GM19043 (cell line): ENCODE measurements around the gene FAM151A.

Source experiments
- ATAC-seq: cut with Tn5 transposase; IDR thresholded peaks from one replicate; pipeline ENCODE4 v1.9.1; 2021; ENCODE audit warnings: low read depth; ENCODE audit not compliant: unreplicated experiment

Gene FAM151A

DNA sequence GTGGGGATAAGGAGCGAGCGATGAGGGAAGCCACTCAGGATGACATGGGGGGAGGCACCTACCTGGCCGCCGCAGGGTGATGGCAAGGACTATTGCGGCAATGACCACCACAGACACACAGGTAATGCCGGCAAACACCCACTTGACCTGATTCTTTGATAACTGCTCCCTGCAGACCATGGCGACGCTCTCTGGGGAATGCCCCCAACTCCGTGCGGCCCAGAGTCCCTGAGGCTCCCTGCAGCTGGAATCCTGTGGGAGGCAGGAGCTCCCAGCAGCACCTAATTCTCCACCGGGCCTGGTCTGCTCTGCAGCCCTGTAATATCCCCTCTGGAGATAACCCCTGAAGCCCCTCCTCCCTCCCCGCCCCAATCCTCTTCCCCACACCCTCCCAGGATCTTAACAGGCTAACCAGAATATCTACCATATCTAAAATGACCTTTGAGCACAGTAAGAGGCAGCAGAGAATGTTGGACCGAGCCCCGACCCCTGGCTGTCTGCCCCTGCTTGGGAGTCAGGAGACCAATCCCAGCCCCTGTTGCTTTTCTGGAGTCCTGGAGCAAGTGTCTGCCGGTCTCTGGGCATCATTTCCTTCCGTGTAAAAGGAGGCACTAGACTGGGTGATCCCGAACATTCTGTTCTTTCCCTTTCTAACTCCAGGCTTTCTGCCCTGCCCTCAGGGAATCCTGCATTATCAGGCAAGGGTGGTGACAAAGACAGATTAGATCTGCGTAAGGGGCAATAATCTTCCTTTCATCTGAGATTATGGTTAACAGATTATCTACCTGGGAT is at the start of gene FAM151A:
TSS of gene FAM151A (minus strand) at position 310 of the 792 bp plus-strand sequence. CDS start at position 180, 130 bp downstream.
- no peak for ATAC-seq

DNA sequence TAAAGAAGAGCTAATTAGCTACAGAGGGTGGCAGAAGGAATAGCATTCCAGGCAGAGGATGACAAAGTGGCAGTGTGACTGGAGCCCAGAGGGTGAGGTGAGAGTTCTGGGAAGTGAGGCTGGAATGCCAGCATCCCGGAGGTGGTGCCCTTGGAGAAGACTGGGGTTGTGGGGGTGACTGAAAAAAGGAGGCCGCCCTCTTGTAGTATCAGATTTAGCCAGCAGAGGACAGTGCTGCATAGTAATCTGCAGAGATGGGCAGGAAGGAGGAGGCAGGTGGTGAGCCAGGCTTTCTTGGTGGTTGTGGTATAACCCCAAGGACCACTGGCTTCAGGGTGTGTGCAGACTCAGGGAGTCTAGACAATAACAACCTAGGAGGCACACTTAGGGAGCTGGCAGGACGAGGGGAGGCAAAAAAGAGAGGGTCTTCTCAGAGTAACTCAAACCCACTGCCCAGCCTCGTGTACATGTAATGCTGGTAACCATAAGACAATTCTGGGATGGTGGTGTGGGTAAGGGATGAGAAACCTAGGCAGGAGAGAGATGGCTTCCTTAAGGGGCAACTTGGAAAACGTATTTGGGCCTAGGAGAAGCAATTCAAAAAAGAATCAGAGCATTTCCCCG is 48.8 kb upstream of the FAM151A start:
- no peak for ATAC-seq

- ATAC-seq: no peak
These were observed 45.2 kb upstream of the FAM151A start for GRCh38 chr1:54668567-54668966.

DNA sequence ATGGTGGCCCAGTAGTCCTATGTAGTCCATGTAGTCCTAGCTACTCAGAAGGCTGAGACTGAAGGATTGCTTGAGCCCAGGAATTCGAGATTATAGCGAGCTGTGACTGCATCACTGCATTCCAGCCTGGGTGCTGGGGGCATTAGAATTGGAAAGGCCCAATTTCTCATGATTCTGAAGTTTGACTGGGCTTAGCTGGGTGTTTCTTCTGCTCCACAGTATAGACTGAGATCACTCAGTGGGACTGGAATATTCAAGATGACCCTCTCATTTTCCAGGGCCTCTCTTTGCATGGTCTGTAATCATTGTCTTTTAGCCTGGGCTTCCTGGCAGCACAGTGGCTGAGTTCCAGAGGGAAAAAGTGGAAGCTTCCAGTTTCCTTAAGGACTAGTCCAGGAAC is 44.5 kb upstream of the FAM151A start:
- ATAC-seq: no peak

GRCh38 chr1:54666333-54666732 is 43.0 kb upstream of the FAM151A start:
- no peak for ATAC-seq

DNA sequence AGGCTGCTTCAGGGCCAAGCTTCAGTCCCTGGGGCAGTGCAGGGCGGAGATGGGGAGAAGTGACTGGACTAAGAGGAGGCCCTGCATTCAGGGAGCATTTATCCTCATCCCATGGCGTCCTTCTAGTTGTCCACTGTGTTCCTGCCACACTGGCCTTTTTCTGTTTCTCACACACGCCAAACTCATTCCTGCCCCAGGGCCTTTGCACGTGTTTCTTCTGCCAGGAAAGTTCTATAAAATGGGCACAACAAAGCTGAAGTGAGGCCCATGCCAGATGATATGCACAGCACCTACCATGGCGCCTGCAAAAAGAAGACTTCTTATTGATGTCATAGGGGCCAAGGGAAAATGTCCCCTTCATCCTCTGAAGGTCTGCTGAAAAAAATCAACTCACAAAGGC is 42.5 kb upstream of the FAM151A start:
- ATAC-seq: no peak

- no peak for ATAC-seq
These were observed 41.0 kb upstream of the FAM151A start for GRCh38 chr1:54664364-54664763.

DNA sequence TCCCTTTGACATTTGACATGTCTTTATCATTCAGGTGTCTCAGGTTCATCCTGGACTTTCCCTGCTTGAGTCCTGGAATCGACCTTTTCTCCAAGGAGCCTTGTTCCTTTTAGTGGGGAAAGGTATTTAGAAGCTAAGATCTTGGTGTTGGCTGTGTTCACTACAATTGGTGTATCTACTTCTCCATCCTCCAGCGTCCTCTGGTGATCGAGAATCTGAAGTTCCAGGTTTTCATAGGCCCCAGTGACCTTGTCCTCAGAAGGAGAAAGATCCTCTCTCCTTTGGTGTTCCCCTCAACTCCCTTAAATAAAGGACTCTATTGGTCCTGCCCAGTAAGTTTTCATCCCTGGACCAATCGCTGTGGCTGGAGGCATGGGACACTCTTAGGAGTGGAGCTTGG is 40.4 kb upstream of the FAM151A start:
- ATAC-seq: no peak

- no peak for ATAC-seq
These were observed 35.0 kb upstream of the FAM151A start for GRCh38 chr1:54658164-54658913.

- ATAC-seq: no peak
These were observed 29.7 kb upstream of the FAM151A start for GRCh38 chr1:54653036-54653435.

- ATAC-seq: no peak
These were observed 28.8 kb upstream of the FAM151A start for GRCh38 chr1:54652168-54652567.

DNA sequence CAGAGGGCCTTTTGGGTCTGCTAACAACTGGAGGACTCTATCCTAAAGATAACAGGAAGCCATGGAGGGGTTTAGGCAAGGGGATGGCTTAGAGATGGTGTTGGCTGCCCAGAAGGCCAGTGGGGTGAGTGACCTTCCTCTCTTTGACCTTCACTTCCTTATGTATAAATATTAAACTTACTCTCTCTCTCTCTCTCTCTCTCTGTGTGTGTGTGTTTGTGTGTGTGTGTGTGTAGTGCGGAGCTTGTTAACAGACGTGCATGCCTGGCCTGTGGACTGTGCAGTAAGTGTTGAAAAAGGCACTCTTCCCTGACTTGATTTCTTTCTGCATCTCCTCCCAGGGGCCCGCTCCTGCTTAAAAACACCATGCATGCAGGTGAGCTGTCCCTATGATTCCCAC is 28.3 kb upstream of the FAM151A start:
- ATAC-seq: no peak

GRCh38 chr1:54650417-54650816 is 27.1 kb upstream of the FAM151A start:
- no peak for ATAC-seq

DNA sequence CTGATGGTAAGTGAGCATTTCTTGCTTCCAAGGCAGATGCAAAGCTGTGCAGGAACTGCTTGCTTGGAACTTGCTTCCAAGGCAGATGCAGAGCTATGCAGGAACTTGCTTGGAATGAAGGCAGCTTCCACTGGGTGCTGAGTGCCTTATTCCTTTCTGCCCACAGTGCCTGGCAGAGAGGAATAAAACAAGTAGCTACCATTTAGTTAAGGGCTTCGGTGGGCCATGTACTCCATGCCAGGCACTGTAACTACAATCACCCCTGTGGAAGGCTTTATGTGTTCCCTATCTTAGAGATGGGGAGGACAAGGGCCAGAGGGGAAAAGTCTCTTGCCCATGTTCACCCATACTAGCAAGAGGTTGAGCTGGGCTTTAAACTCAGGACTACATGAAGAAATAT is 26.6 kb upstream of the FAM151A start:
- no peak for ATAC-seq

DNA sequence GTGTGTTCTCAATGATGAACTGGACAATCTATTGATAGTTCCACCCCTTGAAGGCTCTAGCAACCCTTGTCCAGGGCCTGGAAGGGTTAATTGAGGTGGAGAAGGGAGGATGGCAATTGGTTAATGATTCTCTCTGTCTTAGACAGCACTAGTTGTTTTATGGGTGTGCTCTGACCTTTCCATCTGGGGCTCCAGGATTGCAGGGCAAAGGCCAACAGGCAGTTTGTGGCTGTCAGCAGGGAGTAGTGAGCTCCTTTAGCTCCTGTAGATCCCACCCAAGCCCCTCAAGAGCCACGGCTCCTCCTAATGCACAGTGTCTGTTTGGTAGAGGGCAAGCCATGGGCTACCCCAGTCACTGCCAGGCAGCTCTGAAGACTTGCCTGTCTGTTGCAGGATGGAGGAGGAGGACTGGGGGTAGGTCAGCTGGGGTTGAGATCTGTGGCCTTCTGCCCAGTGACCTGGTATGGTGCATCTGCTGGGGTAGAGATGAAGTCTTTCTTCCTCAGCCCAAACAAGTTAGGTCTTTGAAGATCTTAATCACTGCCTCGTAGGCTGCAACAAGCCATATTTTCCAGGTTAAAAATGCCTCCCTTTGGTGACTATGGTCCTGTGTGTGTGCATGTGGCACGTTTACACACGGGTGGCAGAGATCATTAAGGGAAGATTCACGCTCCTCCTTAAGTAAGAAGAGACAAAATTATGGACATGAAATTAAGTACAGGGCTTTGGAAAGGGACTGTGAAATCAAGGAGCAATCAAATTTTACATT is 26.0 kb upstream of the FAM151A start:
- ATAC-seq: no peak

GRCh38 chr1:54645806-54646676 is 22.7 kb upstream of the FAM151A start:
- no peak for ATAC-seq

- ATAC-seq: no peak
These were observed 20.4 kb upstream of the FAM151A start for GRCh38 chr1:54643736-54644135.

- ATAC-seq: no peak
These were observed 17.8 kb upstream of the FAM151A start, which contains the start of gene MROH7 for GRCh38 chr1:54640863-54641836. MROH7 (plus strand) TSS chr1:54641786; CDS start chr1:54652927, 11,141 bp downstream.

DNA sequence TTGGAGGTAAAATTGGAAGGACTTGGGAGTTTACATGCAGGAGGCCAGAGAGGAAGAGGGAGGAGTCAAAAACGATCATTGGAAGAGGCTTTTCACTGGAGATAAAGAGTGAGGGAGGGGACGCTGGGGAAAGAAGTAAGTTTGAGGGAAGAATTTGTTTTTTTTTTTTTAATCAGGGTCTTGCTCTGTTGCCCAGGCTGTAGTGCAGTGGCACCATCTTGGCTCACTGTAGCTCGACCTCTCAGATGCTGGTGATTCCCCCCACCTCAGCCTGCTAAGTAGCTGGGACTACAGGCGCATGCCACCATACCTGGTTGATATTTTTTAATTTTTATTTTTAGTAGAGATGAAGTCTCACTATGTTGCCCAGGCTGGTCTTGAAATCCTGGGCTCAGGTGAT is 17.0 kb upstream of the FAM151A start:
- no peak for ATAC-seq
